Brain microvascular endothelial cell (primary cell): Measurements from ENCODE around the gene SPRN.

Source experiments
- DNase-seq: peaks from one replicate; pipeline ENCODE4 v3.0.0-alpha.2; 2020
- H3K27ac ChIP-seq: fragments of 250-450 bp; sonication (Bioruptor Pico); 2 replicates; pipeline ENCODE4 v1.5.1; 2020; ENCODE audit warnings: mild to moderate bottlenecking, moderate library complexity
- H3K27me3 ChIP-seq: fragments of 250-450 bp; sonication (Bioruptor Pico); replicated peaks from 2 replicates; pipeline ENCODE4 v1.5.1; 2020; ENCODE audit warnings: mild to moderate bottlenecking
- H3K36me3 ChIP-seq: fragments of 250-450 bp; sonication (Bioruptor Pico); replicated peaks from 2 replicates; pipeline ENCODE4 v1.5.1; 2020; ENCODE audit warnings: mild to moderate bottlenecking
- H3K4me3 ChIP-seq: 2 replicates; pipeline ENCODE4 v1.5.1; 2011; ENCODE audit warnings: low read depth, mild to moderate bottlenecking, control low read depth, low read length, moderate library complexity
- CTCF ChIP-seq: IDR thresholded peaks from 2 replicates; pipeline ENCODE4 v1.5.1; 2011; ENCODE audit warnings: low read depth, mild to moderate bottlenecking, moderate library complexity, low read length, control low read depth, inconsistent platforms; ENCODE audit errors: missing control alignments
- in situ Hi-C: cut with HindIII; loops from 2 replicates; pipeline ENCODE4 v1.10.0; 2017; ENCODE audit warnings: low sequenced_read_pairs, low pct_ligation_motif_present

The SPRN gene

DNA sequence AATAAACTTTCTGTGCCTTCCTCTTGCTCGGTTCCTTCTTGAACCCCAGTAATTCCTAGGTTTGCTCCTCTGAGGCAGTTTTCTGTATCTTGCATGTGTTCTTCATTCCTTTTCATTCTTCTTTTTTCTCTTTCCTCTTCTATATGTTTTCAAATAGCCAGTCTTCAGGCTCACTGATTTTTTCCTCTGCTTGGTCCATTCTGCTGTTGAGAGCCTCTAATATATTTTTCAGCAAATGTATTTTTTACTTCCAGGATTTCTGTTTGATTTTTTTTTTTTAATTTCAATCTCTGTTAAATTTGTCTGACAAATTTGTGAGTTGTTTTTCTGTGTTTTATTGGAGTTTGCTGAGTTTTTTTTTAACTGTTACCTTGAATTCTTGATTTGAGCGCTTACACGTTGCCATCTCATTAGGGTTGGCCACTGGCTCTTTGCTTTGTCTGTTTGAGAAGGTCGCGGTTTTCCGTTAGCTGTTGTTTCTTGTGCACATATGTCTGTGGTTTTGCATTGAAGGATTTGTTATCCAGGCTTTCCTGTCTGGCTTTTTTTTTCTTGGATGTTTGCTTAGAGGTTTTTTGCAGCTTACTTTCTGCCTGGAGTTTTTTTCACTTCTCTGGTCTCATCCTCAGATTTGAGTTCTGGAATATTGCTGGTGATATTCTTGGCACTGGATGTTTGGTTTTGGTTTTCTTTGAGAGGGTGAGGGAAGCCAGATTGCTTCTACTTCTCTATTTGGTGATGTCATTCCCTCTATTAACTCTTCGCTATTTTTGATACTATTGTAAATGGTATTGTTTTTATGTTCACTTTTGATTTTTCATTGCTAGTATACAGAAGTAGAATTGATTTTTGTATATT is 12.7 kb downstream of the SPRN start:
- Histone ChIP-seq H3K36me3 (peaks cover 34% of the 10 kb centered on the region), H3K27me3 (no peaks in the 10 kb centered on the region), H3K27ac (no peak overlapping the region), H3K4me3 (no peak overlapping the region)
- in situ Hi-C loops, result no loop called here
- no peak for TF ChIP-seq CTCF
- no peak for DNase-seq

GRCh38 chr10:133405844-133406527 is 18.4 kb downstream of the SPRN start:
- no peaks in the 10 kb centered on the region for H3K27me3 ChIP-seq
- H3K4me3 ChIP-seq, result no peak overlapping the region
- H3K36me3 ChIP-seq, result peaks cover 37% of the 10 kb centered on the region
- in situ Hi-C loops, result no loop called here
- DNase-seq, result no peak
- no peak for TF ChIP-seq CTCF
- H3K27ac ChIP-seq, result no peak overlapping the region

GRCh38 chr10:133405272-133405671 is 19.2 kb downstream of the SPRN start:
- no peaks in the 10 kb centered on the region for H3K27me3 ChIP-seq
- peaks cover 39% of the 10 kb centered on the region for H3K36me3 ChIP-seq
- no peak for DNase-seq
- H3K4me3 ChIP-seq, result no peak overlapping the region
- in situ Hi-C loops, result no loop called here
- no peak overlapping the region for H3K27ac ChIP-seq
- no peak for TF ChIP-seq CTCF

DNA sequence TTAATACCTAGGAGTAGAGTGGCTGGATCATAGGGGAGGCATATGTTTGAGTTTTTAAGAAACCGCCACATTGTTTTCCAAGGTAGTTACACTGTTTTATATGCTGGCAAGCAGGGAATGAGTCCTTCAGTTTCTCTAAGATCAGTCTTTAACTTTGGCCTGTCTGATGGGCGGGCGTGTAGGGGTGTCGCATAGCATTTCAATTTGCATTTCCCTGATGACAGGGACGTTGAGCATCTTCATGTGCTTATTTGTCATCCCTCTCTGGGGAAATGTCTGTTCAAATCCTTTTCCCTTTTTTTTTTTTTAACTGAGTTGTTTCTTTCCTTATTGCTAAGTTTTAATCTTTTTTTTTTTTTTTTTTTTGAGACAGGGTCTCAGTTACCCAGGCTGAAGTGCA is 20.6 kb downstream of the SPRN start:
- no peak for DNase-seq
- Histone ChIP-seq H3K27ac (no peak overlapping the region), H3K27me3 (no peaks in the 10 kb centered on the region), H3K4me3 (no peak overlapping the region), H3K36me3 (peaks cover 49% of the 10 kb centered on the region)
- in situ Hi-C loops, result no loop called here
- no peak for TF ChIP-seq CTCF

DNA sequence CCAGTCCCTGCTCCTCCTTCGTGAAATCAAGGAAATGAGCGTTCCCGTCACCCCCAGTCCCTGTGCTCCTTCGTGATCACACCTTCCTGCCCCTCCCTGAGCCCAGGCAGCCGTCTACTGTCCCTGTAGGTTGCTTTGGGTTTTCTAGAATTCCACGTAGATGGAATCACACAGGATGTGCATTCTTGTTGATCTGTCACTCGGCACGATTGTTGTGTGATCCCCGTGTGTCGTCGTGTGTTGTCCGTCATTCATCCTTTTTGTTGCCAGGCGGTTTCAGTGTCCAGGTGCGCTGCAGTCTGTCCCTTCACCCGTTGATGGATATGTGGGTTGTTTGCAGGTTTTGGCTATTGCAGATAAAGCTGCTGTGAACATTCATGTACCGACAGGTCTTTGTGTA is 21.1 kb downstream of the SPRN start:
- Histone ChIP-seq H3K4me3 (no peak overlapping the region), H3K27me3 (no peaks in the 10 kb centered on the region), H3K27ac (no peak overlapping the region), H3K36me3 (peaks cover 52% of the 10 kb centered on the region)
- no peak for DNase-seq
- in situ Hi-C loops, result no loop called here
- TF ChIP-seq CTCF, result no peak
